Right lobe of liver (tissue), 4 donors: ENCODE results near the gene PIGQ.

ENCODE experiments used
- POLR2A ChIP-seq: fragments of 450-650 bp; IDR thresholded peaks from one replicate; pipeline ENCODE4 v1.6.1; 2017; ENCODE audit warnings: antibody characterized with exemption, mild to moderate bottlenecking
- TF ChIP-seq, protein P1 (sequence below), 4 donors: fragments of 200-600 bp in 3 of 4; fragments of 450-650 bp in 1 of 4; IDR thresholded peaks; one replicate each; pipeline versions ENCODE4 v1.5.1 to v1.8.0; 2016 to 2022; ENCODE audit warnings: antibody characterized with exemption in 4 of 4, mild to moderate bottlenecking in 2 of 4
- donor health status: DM: no; HTN: no; CAD: no.
- donor health status: DM: no; HTN: no; CAD: no.
- donor health status: DM: no; HTN: yes; CAD: no.

GRCh38 chr16:621526-622105 is 51.8 kb downstream of the PIGQ start:
- TF ChIP-seq, protein P1, sequence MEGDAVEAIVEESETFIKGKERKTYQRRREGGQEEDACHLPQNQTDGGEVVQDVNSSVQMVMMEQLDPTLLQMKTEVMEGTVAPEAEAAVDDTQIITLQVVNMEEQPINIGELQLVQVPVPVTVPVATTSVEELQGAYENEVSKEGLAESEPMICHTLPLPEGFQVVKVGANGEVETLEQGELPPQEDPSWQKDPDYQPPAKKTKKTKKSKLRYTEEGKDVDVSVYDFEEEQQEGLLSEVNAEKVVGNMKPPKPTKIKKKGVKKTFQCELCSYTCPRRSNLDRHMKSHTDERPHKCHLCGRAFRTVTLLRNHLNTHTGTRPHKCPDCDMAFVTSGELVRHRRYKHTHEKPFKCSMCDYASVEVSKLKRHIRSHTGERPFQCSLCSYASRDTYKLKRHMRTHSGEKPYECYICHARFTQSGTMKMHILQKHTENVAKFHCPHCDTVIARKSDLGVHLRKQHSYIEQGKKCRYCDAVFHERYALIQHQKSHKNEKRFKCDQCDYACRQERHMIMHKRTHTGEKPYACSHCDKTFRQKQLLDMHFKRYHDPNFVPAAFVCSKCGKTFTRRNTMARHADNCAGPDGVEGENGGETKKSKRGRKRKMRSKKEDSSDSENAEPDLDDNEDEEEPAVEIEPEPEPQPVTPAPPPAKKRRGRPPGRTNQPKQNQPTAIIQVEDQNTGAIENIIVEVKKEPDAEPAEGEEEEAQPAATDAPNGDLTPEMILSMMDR (IDR thresholded peaks at IDR 0.05) = no peak
- no peak for TF ChIP-seq POLR2A
